Measurements from ENCODE around the gene MMP20. TPM values are rescaled to one million over a fixed set of nuclear protein-coding genes. Genes with fewer than 3 reads are reported as not detected.

MMP20 gene
- total RNA-seq, 1 donor from 2014 or later: not detected

DNA sequence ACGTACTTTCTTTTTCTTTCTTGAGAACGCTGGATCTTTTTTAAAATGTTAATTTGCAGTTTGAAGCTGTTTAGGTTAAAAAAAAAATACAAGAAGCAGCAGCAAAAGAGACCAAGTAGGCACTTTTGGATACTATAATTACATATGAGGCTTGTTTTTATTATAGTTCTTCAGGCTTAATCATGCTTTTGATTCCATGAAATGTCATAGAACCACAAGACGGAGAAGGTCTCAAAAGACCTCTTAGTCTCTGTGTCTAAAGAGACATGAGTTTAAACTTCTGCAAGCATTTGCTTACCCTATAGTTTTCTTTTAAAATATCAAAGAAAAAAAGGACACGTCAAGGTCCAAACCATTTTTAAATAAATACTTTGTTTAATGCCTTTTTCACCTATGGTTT is 18.8 kb upstream of the MMP20 start:
- Histone ChIP-seq H3K27ac (ENCODE audit: low read depth, low read length) (no peak overlapping the region), H3K9ac (ENCODE audit: low read length) (no peak overlapping the region), H3K4me1 (ENCODE audit: insufficient read depth, low read length) (no peaks in the 10 kb centered on the region), H3K4me2 (ENCODE audit: low read length) (no peak overlapping the region), H3K79me2 (ENCODE audit: insufficient read depth, low read length) (no peaks in the 10 kb centered on the region), H4K20me1 (ENCODE audit: insufficient read depth, low read length) (no peaks in the 10 kb centered on the region), H3K4me3 (ENCODE audit: insufficient read depth, low read depth, low read length) (no peak overlapping the region), H3K36me3 (ENCODE audit: insufficient read depth, low read length) (no peaks in the 10 kb centered on the region), H3K9me3 (ENCODE audit: insufficient read depth, low read depth, low read length) (no peaks in the 10 kb centered on the region), H3K27me3 (ENCODE audit: insufficient read depth, low read length) (no peaks in the 10 kb centered on the region), H2AFZ (ENCODE audit: low read depth, low read length) (no peak overlapping the region)
- FAIRE-seq: no peak
- TF ChIP-seq EZH2 (IDR thresholded peaks at IDR 0.05; ENCODE audit: insufficient read depth, low read length): no peak
- TF ChIP-seq, protein P1, sequence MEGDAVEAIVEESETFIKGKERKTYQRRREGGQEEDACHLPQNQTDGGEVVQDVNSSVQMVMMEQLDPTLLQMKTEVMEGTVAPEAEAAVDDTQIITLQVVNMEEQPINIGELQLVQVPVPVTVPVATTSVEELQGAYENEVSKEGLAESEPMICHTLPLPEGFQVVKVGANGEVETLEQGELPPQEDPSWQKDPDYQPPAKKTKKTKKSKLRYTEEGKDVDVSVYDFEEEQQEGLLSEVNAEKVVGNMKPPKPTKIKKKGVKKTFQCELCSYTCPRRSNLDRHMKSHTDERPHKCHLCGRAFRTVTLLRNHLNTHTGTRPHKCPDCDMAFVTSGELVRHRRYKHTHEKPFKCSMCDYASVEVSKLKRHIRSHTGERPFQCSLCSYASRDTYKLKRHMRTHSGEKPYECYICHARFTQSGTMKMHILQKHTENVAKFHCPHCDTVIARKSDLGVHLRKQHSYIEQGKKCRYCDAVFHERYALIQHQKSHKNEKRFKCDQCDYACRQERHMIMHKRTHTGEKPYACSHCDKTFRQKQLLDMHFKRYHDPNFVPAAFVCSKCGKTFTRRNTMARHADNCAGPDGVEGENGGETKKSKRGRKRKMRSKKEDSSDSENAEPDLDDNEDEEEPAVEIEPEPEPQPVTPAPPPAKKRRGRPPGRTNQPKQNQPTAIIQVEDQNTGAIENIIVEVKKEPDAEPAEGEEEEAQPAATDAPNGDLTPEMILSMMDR (IDR thresholded peaks at IDR 0.05; ENCODE audit: insufficient read depth, low read depth, low read length): no peak
- DNase-seq (ENCODE audit: low read depth): no peak
- Mint-ChIP-seq H3K4me3 (ENCODE audit: unreplicated experiment) (no peak overlapping the region), H3K9me3 (ENCODE audit: unreplicated experiment) (no peaks in the 10 kb centered on the region), H3K36me3 (ENCODE audit: low read depth, unreplicated experiment) (peaks cover 2% of the 10 kb centered on the region), H3K4me1 (ENCODE audit: low read depth, unreplicated experiment) (peaks cover 2% of the 10 kb centered on the region), H3K27ac (ENCODE audit: unreplicated experiment) (no peak overlapping the region), H3K27me3 (ENCODE audit: low read depth, unreplicated experiment) (no peaks in the 10 kb centered on the region)

DNA sequence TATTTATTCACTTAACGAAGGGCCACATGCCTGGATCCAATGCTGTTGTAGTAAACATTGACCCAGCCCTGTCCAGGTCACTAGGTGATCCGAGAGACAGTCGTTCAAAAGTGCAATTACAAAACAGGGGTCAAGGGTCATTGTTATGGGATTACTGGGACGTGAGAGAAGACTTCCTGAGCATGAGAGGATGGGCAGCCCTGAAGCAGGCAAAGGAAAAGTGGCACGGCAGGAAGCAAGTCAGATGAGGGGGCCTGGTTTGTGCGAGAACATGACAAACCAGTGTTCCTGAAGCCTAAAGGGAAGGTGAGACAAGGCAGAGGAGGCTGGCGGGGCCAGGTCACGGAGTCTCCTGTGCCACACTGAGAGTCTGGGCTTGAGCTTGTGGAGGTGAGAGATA is 15.8 kb upstream of the MMP20 start:
- Histone ChIP-seq H4K20me1 (ENCODE audit: insufficient read depth, low read length) (no peaks in the 10 kb centered on the region), H3K27ac (ENCODE audit: low read depth, low read length) (no peak overlapping the region), H3K4me1 (ENCODE audit: insufficient read depth, low read length) (no peaks in the 10 kb centered on the region), H3K4me3 (ENCODE audit: insufficient read depth, low read depth, low read length) (no peak overlapping the region), H3K9me3 (ENCODE audit: insufficient read depth, low read depth, low read length) (no peaks in the 10 kb centered on the region), H2AFZ (ENCODE audit: low read depth, low read length) (peak overlapping the region; percentile 33), H3K9ac (ENCODE audit: low read length) (no peak overlapping the region), H3K36me3 (ENCODE audit: insufficient read depth, low read length) (no peaks in the 10 kb centered on the region), H3K27me3 (ENCODE audit: insufficient read depth, low read length) (no peaks in the 10 kb centered on the region), H3K4me2 (ENCODE audit: low read length) (no peak overlapping the region), H3K79me2 (ENCODE audit: insufficient read depth, low read length) (no peaks in the 10 kb centered on the region)
- no peak overlapping the region for H3K4me3 Mint-ChIP-seq (ENCODE audit: unreplicated experiment)
- H3K4me1 Mint-ChIP-seq (ENCODE audit: low read depth, unreplicated experiment): peaks cover 2% of the 10 kb centered on the region
- no peak overlapping the region for H3K27ac Mint-ChIP-seq (ENCODE audit: unreplicated experiment)
- FAIRE-seq (no peak), DNase-seq (ENCODE audit: low read depth) (no peak)
- H3K36me3 Mint-ChIP-seq (ENCODE audit: low read depth, unreplicated experiment): no peaks in the 10 kb centered on the region
- no peaks in the 10 kb centered on the region for H3K27me3 Mint-ChIP-seq (ENCODE audit: low read depth, unreplicated experiment)
- TF ChIP-seq EZH2 (IDR thresholded peaks at IDR 0.05; ENCODE audit: insufficient read depth, low read length): no peak
- TF ChIP-seq, protein P1 (IDR thresholded peaks at IDR 0.05; ENCODE audit: insufficient read depth, low read depth, low read length): no peak
- no peaks in the 10 kb centered on the region for H3K9me3 Mint-ChIP-seq (ENCODE audit: unreplicated experiment)

DNA sequence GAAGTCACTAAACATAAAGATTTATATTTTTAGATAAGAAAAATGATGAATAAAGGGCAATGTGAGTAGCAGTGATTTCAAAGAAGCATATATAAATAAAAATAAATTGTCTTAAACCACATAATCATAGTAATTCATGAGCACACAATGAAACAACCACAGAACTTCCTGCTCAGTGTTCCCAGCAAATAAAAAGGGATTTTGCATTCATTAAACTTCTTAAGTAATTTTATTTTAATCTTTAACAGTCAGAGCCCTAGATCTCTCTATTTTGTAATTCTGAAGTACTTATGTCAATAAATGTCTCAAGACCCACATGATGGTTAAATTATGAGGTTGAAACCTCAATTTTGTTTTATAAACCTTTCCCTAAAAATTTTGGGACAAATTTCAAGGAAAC is 14.5 kb upstream of the MMP20 start:
- Histone ChIP-seq H3K9me3 (ENCODE audit: insufficient read depth, low read depth, low read length) (no peaks in the 10 kb centered on the region), H3K4me2 (ENCODE audit: low read length) (no peak overlapping the region), H3K79me2 (ENCODE audit: insufficient read depth, low read length) (no peaks in the 10 kb centered on the region), H3K36me3 (ENCODE audit: insufficient read depth, low read length) (no peaks in the 10 kb centered on the region), H2AFZ (ENCODE audit: low read depth, low read length) (no peak overlapping the region), H3K27ac (ENCODE audit: low read depth, low read length) (no peak overlapping the region), H3K27me3 (ENCODE audit: insufficient read depth, low read length) (no peaks in the 10 kb centered on the region), H3K4me3 (ENCODE audit: insufficient read depth, low read depth, low read length) (no peak overlapping the region), H4K20me1 (ENCODE audit: insufficient read depth, low read length) (no peaks in the 10 kb centered on the region), H3K4me1 (ENCODE audit: insufficient read depth, low read length) (no peaks in the 10 kb centered on the region), H3K9ac (ENCODE audit: low read length) (no peak overlapping the region)
- peaks cover 2% of the 10 kb centered on the region for H3K4me1 Mint-ChIP-seq (ENCODE audit: low read depth, unreplicated experiment)
- H3K27me3 Mint-ChIP-seq (ENCODE audit: low read depth, unreplicated experiment): no peaks in the 10 kb centered on the region
- DNase-seq (ENCODE audit: low read depth): no peak
- TF ChIP-seq, protein P1 (IDR thresholded peaks at IDR 0.05; ENCODE audit: insufficient read depth, low read depth, low read length): no peak
- TF ChIP-seq EZH2 (IDR thresholded peaks at IDR 0.05; ENCODE audit: insufficient read depth, low read length): no peak
- no peak overlapping the region for H3K27ac Mint-ChIP-seq (ENCODE audit: unreplicated experiment)
- no peak for FAIRE-seq
- H3K9me3 Mint-ChIP-seq (ENCODE audit: unreplicated experiment): no peaks in the 10 kb centered on the region
- H3K4me3 Mint-ChIP-seq (ENCODE audit: unreplicated experiment): no peak overlapping the region
- no peaks in the 10 kb centered on the region for H3K36me3 Mint-ChIP-seq (ENCODE audit: low read depth, unreplicated experiment)

Data from astrocyte (in vitro differentiated cells and primary cell).